Hepatocyte (in vitro differentiated cells): ENCODE data around the gene ATP7B. TPM values are rescaled to one million over a fixed set of nuclear protein-coding genes. Genes with fewer than 3 reads are reported as not detected.

Source experiments
- DNase-seq: peaks from one replicate; pipeline ENCODE4 v3.0.0-alpha.2; 2016; ENCODE audit warnings: low spot score
- H2AFZ ChIP-seq: fragments of 200-600 bp; sonication (generic); 2 replicates; pipeline ENCODE4 v1.6.0; 2016; ENCODE audit warnings: antibody characterized with exemption, mild to moderate bottlenecking
- H3K27ac ChIP-seq: fragments of 200-600 bp; sonication (generic); 2 replicates; pipeline ENCODE4 v1.5.1; 2016; ENCODE audit warnings: mild to moderate bottlenecking
- H3K27me3 ChIP-seq: fragments of 200-600 bp; sonication (generic); 2 replicates; pipeline ENCODE4 v1.6.1; 2016
- H3K36me3 ChIP-seq: fragments of 200-600 bp; sonication (generic); replicated peaks from 2 replicates; pipeline ENCODE4 v1.5.1; 2016; ENCODE audit warnings: low read depth; ENCODE audit not compliant: insufficient read depth
- H3K4me1 ChIP-seq: fragments of 200-600 bp; sonication (generic); 2 replicates; pipeline ENCODE4 v1.5.1; 2016; ENCODE audit warnings: mild to moderate bottlenecking, moderate library complexity; ENCODE audit not compliant: insufficient read depth
- H3K4me2 ChIP-seq: fragments of 200-600 bp; sonication (generic); 2 replicates; pipeline ENCODE4 v1.6.0; 2016
- H3K4me3 ChIP-seq: fragments of 200-600 bp; sonication (generic); 2 replicates; pipeline ENCODE4 v1.5.1; 2016; ENCODE audit warnings: mild to moderate bottlenecking
- H3K79me2 ChIP-seq: fragments of 200-600 bp; sonication (generic); 2 replicates; pipeline ENCODE4 v1.6.0; 2017; ENCODE audit warnings: mild to moderate bottlenecking
- H3K9me2 ChIP-seq: fragments of 200-600 bp; sonication (generic); replicated peaks from 2 replicates; pipeline ENCODE4 v1.6.0; 2017; ENCODE audit warnings: mild to moderate bottlenecking; ENCODE audit not compliant: insufficient read depth
- H3K9me3 ChIP-seq: fragments of 200-600 bp; sonication (generic); 2 replicates; pipeline ENCODE4 v1.5.1; 2016; ENCODE audit warnings: low read depth, mild to moderate bottlenecking
- H4K20me1 ChIP-seq: fragments of 200-600 bp; sonication (generic); 2 replicates; pipeline ENCODE4 v1.6.0; 2016; ENCODE audit warnings: mild to moderate bottlenecking; ENCODE audit not compliant: insufficient read depth, poor library complexity, severe bottlenecking
- CTCF ChIP-seq: fragments of 200-600 bp; sonication (generic); IDR thresholded peaks from 2 replicates; pipeline ENCODE4 v1.5.1; 2016; ENCODE audit warnings: antibody characterized with exemption, mild to moderate bottlenecking; ENCODE audit not compliant: poor library complexity
- EZH2 ChIP-seq: fragments of 200-600 bp; sonication (generic); IDR thresholded peaks from 2 replicates; pipeline ENCODE4 v1.6.1; 2016; ENCODE audit warnings: antibody characterized with exemption, mild to moderate bottlenecking, borderline replicate concordance
- EZH2phosphoT487 ChIP-seq: fragments of 200-600 bp; sonication (generic); IDR thresholded peaks from one replicate; pipeline ENCODE4 v1.6.1; 2018; ENCODE audit warnings: antibody characterized with exemption, mild to moderate bottlenecking, low read depth, moderate library complexity; ENCODE audit not compliant: unreplicated experiment, severe bottlenecking
- WGBS: methylation state at CpG from one replicate; pipeline ENCODE4 v1.1.6; 2016; ENCODE audit warnings: low lambda C conversion rate; ENCODE audit errors: missing lambda C conversion rate; 5-methylcytosine and 5-hydroxymethylcytosine counted together
- polyA plus RNA-seq: library from polyadenylated mRNA; unstranded; fragments of >200 nt; fragmentation: Nextera tagmentation; extraction: Ambion mirVana; gene quantifications from 2 replicates; pipeline ENCODE4 v1.2.1, GENCODE V29; 2016
- total RNA-seq: library from RNA; depleted of rRNA; stranded (reverse); fragments of >200 nt; gene quantifications from 2 replicates; pipeline ENCODE4 v1.2.3, GENCODE V29; 2014

ATP7B gene
- total and polyA plus RNA-seq, 2 experiments from 2014 or later, result 47.3 to 70.0 TPM

GRCh38 chr13:51921790-51922740 is 89.2 kb downstream of the ATP7B start:
- no peaks in the 10 kb centered on the region for H3K9me2 ChIP-seq
- no peak overlapping the region for H3K27ac ChIP-seq
- no peaks in the 10 kb centered on the region for H3K36me3 ChIP-seq
- no peaks in the 10 kb centered on the region for H3K9me3 ChIP-seq
- H4K20me1 ChIP-seq, result no peaks in the 10 kb centered on the region
- 85% methylated on average over 14 of the region's 14 CpGs for WGBS
- DNase-seq, result no peak
- no peaks in the 10 kb centered on the region for H3K27me3 ChIP-seq
- no peaks in the 10 kb centered on the region for H3K79me2 ChIP-seq
- H3K4me3 ChIP-seq, result no peak overlapping the region
- H3K4me2 ChIP-seq, result no peak overlapping the region
- no peak overlapping the region for H2AFZ ChIP-seq
- no peaks in the 10 kb centered on the region for H3K4me1 ChIP-seq
- TF ChIP-seq EZH2phosphoT487 (no peak), EZH2 (no peak), CTCF (no peak)

- H3K9me3 ChIP-seq, result no peaks in the 10 kb centered on the region
- H3K27me3 ChIP-seq, result no peaks in the 10 kb centered on the region
- H3K36me3 ChIP-seq, result no peaks in the 10 kb centered on the region
- WGBS, result 80% methylated on average over 8 of the region's 8 CpGs
- TF ChIP-seq EZH2, result no peak
- no peak for TF ChIP-seq EZH2phosphoT487
- TF ChIP-seq CTCF, result no peak
- H3K4me2 ChIP-seq, result no peak overlapping the region
- no peaks in the 10 kb centered on the region for H4K20me1 ChIP-seq
- DNase-seq, result no peak
- no peaks in the 10 kb centered on the region for H3K4me1 ChIP-seq
- H3K4me3 ChIP-seq, result no peak overlapping the region
- H3K79me2 ChIP-seq, result no peaks in the 10 kb centered on the region
- no peaks in the 10 kb centered on the region for H3K9me2 ChIP-seq
- H2AFZ ChIP-seq, result no peak overlapping the region
- H3K27ac ChIP-seq, result no peak overlapping the region
Measured at GRCh38 chr13:51920786-51921185, 90.5 kb downstream of the ATP7B start.

- DNase-seq, result no peak
- TF ChIP-seq EZH2 (no peak), CTCF (no peak), EZH2phosphoT487 (no peak)
- Histone ChIP-seq H3K27ac (no peak overlapping the region), H3K9me2 (no peaks in the 10 kb centered on the region), H3K4me1 (no peaks in the 10 kb centered on the region), H3K27me3 (no peaks in the 10 kb centered on the region), H3K4me2 (no peak overlapping the region), H3K9me3 (no peaks in the 10 kb centered on the region), H4K20me1 (no peaks in the 10 kb centered on the region), H3K79me2 (no peaks in the 10 kb centered on the region), H3K4me3 (no peak overlapping the region), H2AFZ (no peak overlapping the region), H3K36me3 (no peaks in the 10 kb centered on the region)
- WGBS, result 69% methylated on average over 3 of the region's 3 CpGs
Measured at GRCh38 chr13:51920267-51920666, 91.0 kb downstream of the ATP7B start.
